HCT116 (cell line): ENCODE data around the gene VWF. TPM values are rescaled to one million over a fixed set of nuclear protein-coding genes. Genes with fewer than 3 reads are reported as not detected.

Experiments used
- ATAC-seq: fragments of 200-7000 bp; cut with Tn5 transposase; 2 replicates; pipeline ENCODE4 v1.9.1; 2020; ENCODE audit warnings: mild to moderate bottlenecking, moderate library complexity
- BruUV-seq: library from RNA; stranded (reverse); fragments of 400-500 nt; replicated peaks from 2 replicates; lab custom pipeline; 2021; lab: Mats Ljungman, UMichigan
- CTCF ChIA-PET: fragments of 300-600 bp; sonication (Branson Sonifier 250); formaldehyde crosslinking; loops from one replicate; lab custom pipeline; 2021; ENCODE audit warnings: antibody characterized with exemption; lab: Charles Lee
- POLR2A ChIA-PET: fragments of 300-600, 350-600 bp; sonication (Branson Sonifier 250); formaldehyde crosslinking; loops from one replicate; lab custom pipeline; 2021; ENCODE audit warnings: antibody characterized with exemption; lab: Charles Lee
- RAD21 ChIA-PET, 2 experiments: fragments of 300-600 bp; sonication (Branson Sonifier 250); formaldehyde crosslinking; loops; one replicate each; lab custom pipeline; 2023; ENCODE audit warnings: low total read pairs in 2 of 2; ENCODE audit not compliant: uncharacterized antibody in 2 of 2, unreplicated experiment in 2 of 2, low non-redundant PET in 1 of 2; lab: Charles Lee
- DNase-seq: peaks from one replicate; pipeline ENCODE4 v3.0.0-alpha.2; 2010; ENCODE audit warnings: low read depth, low spot score
- H2AFZ ChIP-seq: fragments of 200-600 bp; shearing (Covaris generic), sonication (generic); 2 replicates; pipeline ENCODE4 v1.6.1; 2017; ENCODE audit warnings: low read depth, mixed run types, mixed read lengths, antibody characterized with exemption, low read length; ENCODE audit not compliant: poor library complexity, severe bottlenecking
- H3K27ac ChIP-seq: 2 replicates; pipeline ENCODE4 v1.5.1; 2012; ENCODE audit warnings: low read depth, low read length
- H3K27me3 ChIP-seq: fragments of 200-600 bp; sonication (generic); 2 replicates; pipeline ENCODE4 v1.6.1; 2016; ENCODE audit warnings: mixed run types, low read length, mixed read lengths; ENCODE audit not compliant: insufficient read depth
- H3K36me3 ChIP-seq, 2 experiments: fragments of 200-500 bp in 1 of 2; fragments of 200-600 bp in 1 of 2; sonication (Bioruptor generic) in 1 of 2; sonication (generic) in 1 of 2; 2 replicates each; pipeline versions ENCODE4 v1.5.1 to v1.6.1; 2014 to 2016; ENCODE audit warnings: low read length in 2 of 2, inconsistent platforms in 1 of 2, mixed read lengths in 1 of 2, mixed run types in 1 of 2; ENCODE audit not compliant: insufficient read depth in 2 of 2, control insufficient read depth in 1 of 2
- H3K4me1 ChIP-seq, 2 experiments: fragments of 200-600 bp in 1 of 2; sonication (generic) in 1 of 2; 2 replicates each; pipeline versions ENCODE4 v1.5.1 to v1.6.1; 2012 to 2017; ENCODE audit warnings: low read length in 2 of 2, inconsistent platforms in 1 of 2, mild to moderate bottlenecking in 1 of 2, mixed read lengths in 1 of 2, mixed run types in 1 of 2, moderate library complexity in 1 of 2; ENCODE audit not compliant: insufficient read depth in 2 of 2, control insufficient read depth in 1 of 2
- H3K4me2 ChIP-seq: fragments of 200-600 bp; sonication (generic); 2 replicates; pipeline ENCODE4 v1.6.1; 2017; ENCODE audit warnings: mixed run types, low read length, mixed read lengths
- H3K4me3 ChIP-seq, 2 experiments: fragments of 200-600 bp in 1 of 2; sonication (generic) in 1 of 2; replicated peaks in 1 of 2; 2 replicates each; pipeline ENCODE4 v1.5.1; 2011 to 2016; ENCODE audit warnings: low read length in 2 of 2, control low read depth in 1 of 2, low read depth in 1 of 2, mild to moderate bottlenecking in 1 of 2, mixed read lengths in 1 of 2, mixed run types in 1 of 2
- H3K79me2 ChIP-seq: fragments of 200-600 bp; sonication (generic); 2 replicates; pipeline ENCODE4 v1.6.1; 2017; ENCODE audit warnings: mild to moderate bottlenecking, mixed run types, low read length, moderate library complexity, mixed read lengths; ENCODE audit not compliant: insufficient read depth
- H3K9ac ChIP-seq: fragments of 200-600 bp; sonication (generic); 2 replicates; pipeline ENCODE4 v1.6.1; 2016; ENCODE audit warnings: low read length, mixed read lengths
- H3K9me2 ChIP-seq: fragments of 200-600 bp; sonication (generic), shearing (Covaris generic); 2 replicates; pipeline ENCODE4 v1.6.1; 2017; ENCODE audit warnings: mixed run types, mild to moderate bottlenecking, moderate library complexity; ENCODE audit not compliant: insufficient read depth
- H3K9me3 ChIP-seq, 2 experiments: fragments of 200-500 bp in 1 of 2; fragments of 200-600 bp in 1 of 2; sonication (Bioruptor generic) in 1 of 2; sonication (generic) in 1 of 2; 2 replicates each; pipeline ENCODE4 v1.6.1; 2014 to 2017; ENCODE audit warnings: low read length in 2 of 2, mixed read lengths in 2 of 2, inconsistent platforms in 1 of 2, low read depth in 1 of 2, mild to moderate bottlenecking in 1 of 2, mixed run types in 1 of 2, moderate library complexity in 1 of 2; ENCODE audit not compliant: control insufficient read depth in 1 of 2, insufficient read depth in 1 of 2
- H4K20me1 ChIP-seq: fragments of 200-600 bp; sonication (generic), shearing (Covaris generic); 2 replicates; pipeline ENCODE4 v1.6.1; 2017; ENCODE audit warnings: mixed run types, mild to moderate bottlenecking, moderate library complexity; ENCODE audit not compliant: insufficient read depth
- CBX3 ChIP-seq: IDR thresholded peaks from 2 replicates; pipeline ENCODE4 v1.6.1; 2012; ENCODE audit warnings: low read depth
- ELF1 ChIP-seq: IDR thresholded peaks from 2 replicates; pipeline ENCODE4 v1.6.1; 2012; ENCODE audit warnings: low read depth, borderline replicate concordance
- EZH2 ChIP-seq: fragments of 200-600 bp; sonication (generic); IDR thresholded peaks from 2 replicates; pipeline ENCODE4 v1.6.1; 2017; ENCODE audit warnings: antibody characterized with exemption, mixed run types
- MAX ChIP-seq: IDR thresholded peaks from 2 replicates; pipeline ENCODE4 v1.6.1; 2012
- POLR2AphosphoS5 ChIP-seq: IDR thresholded peaks from 2 replicates; pipeline ENCODE4 v1.6.1; 2011; ENCODE audit warnings: mild to moderate bottlenecking, low read depth, low read length, moderate library complexity
- RAD21 ChIP-seq: IDR thresholded peaks from 2 replicates; pipeline ENCODE4 v1.6.1; 2012; ENCODE audit warnings: low read depth, mild to moderate bottlenecking
- REST ChIP-seq: IDR thresholded peaks from 2 replicates; pipeline ENCODE4 v1.6.1; 2012; ENCODE audit warnings: low read depth
- TCF7L2 ChIP-seq: IDR thresholded peaks from 2 replicates; pipeline ENCODE4 v1.7.0; 2011; ENCODE audit warnings: borderline replicate concordance, inconsistent platforms; ENCODE audit not compliant: insufficient read depth, insufficient read length; ENCODE audit errors: extremely low read depth
- ZFX ChIP-seq: fragments of 450-650 bp; IDR thresholded peaks from 2 replicates; pipeline ENCODE4 v1.6.1; 2017
- intact Hi-C: fragments of 100-400 bp; cut with micrococcal nuclease; formaldehyde crosslinking; loops from 2 replicates; pipeline ENCODE4 v1.10.0; 2022
- total RNA-seq: library from RNA; stranded (reverse); gene quantifications from one replicate; pipeline ENCODE4 v1.2.1, GENCODE V29; 2021; ENCODE audit not compliant: unreplicated experiment
- TF ChIP-seq, protein P1 (sequence below): IDR thresholded peaks from 2 replicates; pipeline ENCODE4 v1.6.1; 2011; ENCODE audit warnings: mild to moderate bottlenecking, low read length, moderate library complexity; ENCODE audit not compliant: insufficient replicate concordance; ENCODE audit errors: extremely low read depth

VWF gene
- total RNA-seq, 1 experiment from 2014 or later: 0.57 TPM

DNA sequence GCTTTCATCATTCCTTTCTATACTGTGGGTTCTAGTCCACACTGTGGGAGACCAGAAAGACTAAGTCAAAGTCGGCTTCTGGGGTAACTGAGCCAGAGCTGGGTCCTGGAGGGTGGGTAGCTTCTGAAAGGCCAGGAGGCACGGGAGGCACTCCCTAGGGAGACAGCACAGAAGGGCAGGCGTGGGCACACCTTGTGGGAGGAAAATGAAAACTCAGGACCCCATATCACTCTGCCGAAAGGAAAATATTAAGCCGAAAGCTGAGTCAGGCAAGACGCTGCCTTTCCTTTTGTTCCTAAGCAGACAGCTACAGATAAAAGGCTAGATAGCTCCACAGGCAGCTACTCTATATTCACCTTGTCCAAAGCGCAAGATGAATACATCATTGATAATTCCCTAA, 200.1 kb downstream of the VWF start:
- ChIA-PET POLR2A (no interaction called here), RAD21 (no interaction called here)
- no peak for ATAC-seq

More for the DNA sequence above, 200.1 kb downstream of the VWF start:
- H3K9me3 ChIP-seq: no peaks in the 10 kb centered on the region
- H3K9me2 ChIP-seq: no peaks in the 10 kb centered on the region
- no peak overlapping the region for H2AFZ ChIP-seq
- H3K36me3 ChIP-seq: no peaks in the 10 kb centered on the region
- no peak overlapping the region for H3K27ac ChIP-seq
- no peaks in the 10 kb centered on the region for H3K4me1 ChIP-seq
- H3K79me2 ChIP-seq: no peaks in the 10 kb centered on the region
- intact Hi-C loops: no loop called here
- no peaks in the 10 kb centered on the region for H4K20me1 ChIP-seq
- H3K9ac ChIP-seq: no peak overlapping the region
- TF ChIP-seq RAD21 (no peak), ZFX (no peak), EZH2 (no peak), ELF1 (no peak), POLR2AphosphoS5 (no peak), CBX3 (no peak), TCF7L2 (no peak), MAX (no peak), REST (no peak)
- TF ChIP-seq, protein P1, sequence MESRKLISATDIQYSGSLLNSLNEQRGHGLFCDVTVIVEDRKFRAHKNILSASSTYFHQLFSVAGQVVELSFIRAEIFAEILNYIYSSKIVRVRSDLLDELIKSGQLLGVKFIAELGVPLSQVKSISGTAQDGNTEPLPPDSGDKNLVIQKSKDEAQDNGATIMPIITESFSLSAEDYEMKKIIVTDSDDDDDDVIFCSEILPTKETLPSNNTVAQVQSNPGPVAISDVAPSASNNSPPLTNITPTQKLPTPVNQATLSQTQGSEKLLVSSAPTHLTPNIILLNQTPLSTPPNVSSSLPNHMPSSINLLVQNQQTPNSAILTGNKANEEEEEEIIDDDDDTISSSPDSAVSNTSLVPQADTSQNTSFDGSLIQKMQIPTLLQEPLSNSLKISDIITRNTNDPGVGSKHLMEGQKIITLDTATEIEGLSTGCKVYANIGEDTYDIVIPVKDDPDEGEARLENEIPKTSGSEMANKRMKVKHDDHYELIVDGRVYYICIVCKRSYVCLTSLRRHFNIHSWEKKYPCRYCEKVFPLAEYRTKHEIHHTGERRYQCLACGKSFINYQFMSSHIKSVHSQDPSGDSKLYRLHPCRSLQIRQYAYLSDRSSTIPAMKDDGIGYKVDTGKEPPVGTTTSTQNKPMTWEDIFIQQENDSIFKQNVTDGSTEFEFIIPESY: no peak
- no peak overlapping the region for H3K4me2 ChIP-seq
- no TSS peak for BruUV-seq
- no peak for DNase-seq
- H3K4me3 ChIP-seq: no peak overlapping the region
- H3K27me3 ChIP-seq: no peaks in the 10 kb centered on the region
- CTCF ChIA-PET: no interaction called here
